Memory B cell (primary cell): ENCODE data around the gene EEF1E1.

Experiments
- ATAC-seq: fragments of 150-1000 bp; cut with Tn5 transposase; 2 replicates; pipeline ENCODE4 v1.10.0; 2021; ENCODE audit warnings: low read depth, mild to moderate bottlenecking, moderate library complexity
- DNase-seq, 2 donors: peaks; one replicate each; pipeline ENCODE4 v3.0.0; 2022; ENCODE audit warnings: low spot score in 2 of 2
- H3K27ac Mint-ChIP-seq: one replicate; pipeline ENCODE4 v1.8.0; 2022; ENCODE audit warnings: mild to moderate bottlenecking, moderate library complexity, mixed read lengths
- H3K27me3 Mint-ChIP-seq: one replicate; pipeline ENCODE4 v1.8.0; 2022; ENCODE audit warnings: mixed read lengths
- H3K36me3 Mint-ChIP-seq: one replicate; pipeline ENCODE4 v1.8.0; 2022; ENCODE audit warnings: mild to moderate bottlenecking, mixed read lengths
- H3K4me1 Mint-ChIP-seq: one replicate; pipeline ENCODE4 v1.8.0; 2022; ENCODE audit warnings: mixed read lengths
- H3K4me3 Mint-ChIP-seq: one replicate; pipeline ENCODE4 v1.8.0; 2022; ENCODE audit warnings: mild to moderate bottlenecking, moderate library complexity, mixed read lengths
- H3K9me3 Mint-ChIP-seq: one replicate; pipeline ENCODE4 v1.8.0; 2022; ENCODE audit warnings: mixed read lengths

EEF1E1 gene

DNA sequence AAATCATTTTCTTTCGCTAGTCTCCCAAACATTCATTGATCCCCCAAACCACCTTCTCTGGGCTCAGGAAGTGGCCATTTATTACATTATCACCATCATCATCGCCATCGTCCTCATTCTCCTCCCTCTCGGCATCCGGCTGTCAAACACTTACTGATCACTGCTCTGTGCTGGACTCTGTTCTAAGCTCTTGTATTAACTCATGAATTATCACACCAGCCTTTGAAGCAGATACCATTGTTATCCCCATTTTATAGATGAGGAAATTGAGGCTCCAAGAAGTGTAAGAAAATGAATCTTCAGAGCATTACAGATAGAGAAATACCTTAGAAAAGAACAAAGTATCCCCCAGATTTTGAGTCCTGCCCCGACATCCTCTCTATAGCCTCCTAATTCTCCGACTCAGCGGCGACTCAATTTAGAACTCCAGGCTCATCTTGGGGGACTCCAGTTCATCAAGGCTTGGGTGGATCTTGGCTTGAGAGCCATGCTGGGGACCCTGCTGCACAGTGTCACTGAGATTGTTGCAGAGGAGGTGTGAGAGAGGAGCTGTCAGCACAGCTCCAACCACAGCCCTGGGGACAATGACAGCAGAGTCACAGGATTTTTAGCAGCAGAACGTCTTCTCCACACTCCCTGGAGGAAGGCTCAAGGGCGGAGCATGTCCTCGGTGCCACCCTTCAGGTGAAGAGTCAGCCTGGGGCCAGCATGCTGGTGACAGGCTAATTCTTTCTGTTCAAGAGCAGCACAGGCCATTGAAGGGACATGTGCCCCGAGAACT lies 6.6 kb upstream of the EEF1E1 start:
- peaks cover 2% of the 10 kb centered on the region for H3K36me3 Mint-ChIP-seq
- DNase-seq (no peak), ATAC-seq (no peak)

DNA sequence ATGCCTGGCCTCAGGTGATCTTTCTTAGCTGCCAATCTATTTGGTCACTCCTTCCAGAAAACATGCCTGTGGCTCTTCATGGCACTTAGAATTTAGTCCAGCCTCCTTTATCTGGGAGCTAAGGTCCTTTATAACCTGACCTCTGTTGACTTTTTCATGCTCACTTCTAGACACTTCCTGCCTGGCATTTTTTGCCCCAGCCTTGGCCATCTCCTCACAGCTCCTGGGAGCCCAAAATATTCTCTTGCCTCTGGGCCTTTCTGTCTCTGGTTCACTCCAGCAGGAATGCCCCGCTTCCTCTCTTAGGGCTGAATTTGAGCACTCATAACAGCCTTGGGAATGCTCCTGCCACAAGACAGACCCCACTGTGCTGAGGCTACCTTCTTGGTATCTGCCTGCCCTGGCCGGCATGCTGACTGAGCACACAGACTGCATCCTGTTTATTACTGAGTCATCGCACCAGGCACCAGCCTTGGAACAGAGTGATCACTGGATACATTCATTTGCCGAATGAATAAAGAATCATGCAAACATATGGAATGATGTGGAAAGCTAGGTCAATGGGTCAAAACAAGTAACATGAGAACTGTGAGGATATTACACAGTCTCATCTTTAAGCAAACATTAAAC lies 5.8 kb upstream of the EEF1E1 start:
- ATAC-seq (no peak), DNase-seq (no peak)
- Mint-ChIP-seq H3K4me1 (no peaks in the 10 kb centered on the region), H3K9me3 (peaks cover 2% of the 10 kb centered on the region), H3K27ac (no peak overlapping the region), H3K36me3 (peaks cover 2% of the 10 kb centered on the region), H3K4me3 (no peak overlapping the region), H3K27me3 (peaks cover 23% of the 10 kb centered on the region)

More for the DNA sequence above, 6.6 kb upstream of the EEF1E1 start:
- H3K4me3 Mint-ChIP-seq = no peak overlapping the region
- H3K9me3 Mint-ChIP-seq = peaks cover 2% of the 10 kb centered on the region
- H3K27ac Mint-ChIP-seq = no peak overlapping the region
- no peaks in the 10 kb centered on the region for H3K4me1 Mint-ChIP-seq
- peaks cover 21% of the 10 kb centered on the region for H3K27me3 Mint-ChIP-seq

DNA sequence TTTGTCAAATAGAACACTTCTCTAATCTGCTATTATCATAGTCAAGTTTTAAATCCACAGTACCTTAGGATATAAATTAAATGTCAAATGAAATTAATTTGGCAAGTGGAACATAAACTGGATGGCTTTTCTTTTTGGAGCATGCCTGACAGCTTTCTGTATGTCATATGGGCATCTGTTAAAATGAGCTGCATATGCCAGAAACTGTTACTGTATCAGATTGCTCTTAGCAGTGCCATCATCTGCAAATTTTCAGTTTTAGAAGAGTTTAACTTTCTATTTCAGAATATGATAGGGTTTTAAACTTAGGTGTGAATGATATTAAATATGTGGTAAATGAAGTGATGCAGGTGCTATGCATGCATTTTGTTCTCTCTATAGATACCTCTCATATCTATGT lies 3.4 kb upstream of the EEF1E1 start:
- Mint-ChIP-seq H3K9me3 (peaks cover 2% of the 10 kb centered on the region), H3K4me1 (peaks cover 6% of the 10 kb centered on the region), H3K4me3 (no peak overlapping the region), H3K27me3 (peaks cover 21% of the 10 kb centered on the region), H3K27ac (no peak overlapping the region), H3K36me3 (peaks cover 2% of the 10 kb centered on the region)
- no peak for ATAC-seq
- DNase-seq = no peak

DNA sequence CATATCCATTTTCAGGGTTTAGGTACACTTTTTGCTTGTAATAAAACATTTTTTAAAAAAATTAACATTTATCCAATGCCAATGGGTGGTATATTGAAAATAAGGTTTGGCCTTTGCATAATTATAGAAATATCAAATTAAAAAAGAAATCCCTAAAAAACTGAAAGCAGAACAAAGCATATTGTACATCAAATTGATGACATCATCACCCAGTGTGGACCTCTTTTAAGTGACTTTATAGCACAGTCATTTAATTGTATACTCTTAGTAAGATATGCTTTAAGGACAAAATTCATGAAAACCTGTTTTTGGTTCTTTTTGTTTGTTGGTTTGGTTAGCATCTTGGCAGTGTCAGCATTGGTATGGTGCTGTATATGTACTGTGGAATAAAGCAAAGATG lies 1.4 kb upstream of the EEF1E1 start:
- Mint-ChIP-seq H3K4me1 (peaks cover 6% of the 10 kb centered on the region), H3K27ac (no peak overlapping the region)
- no peak for ATAC-seq

DNA sequence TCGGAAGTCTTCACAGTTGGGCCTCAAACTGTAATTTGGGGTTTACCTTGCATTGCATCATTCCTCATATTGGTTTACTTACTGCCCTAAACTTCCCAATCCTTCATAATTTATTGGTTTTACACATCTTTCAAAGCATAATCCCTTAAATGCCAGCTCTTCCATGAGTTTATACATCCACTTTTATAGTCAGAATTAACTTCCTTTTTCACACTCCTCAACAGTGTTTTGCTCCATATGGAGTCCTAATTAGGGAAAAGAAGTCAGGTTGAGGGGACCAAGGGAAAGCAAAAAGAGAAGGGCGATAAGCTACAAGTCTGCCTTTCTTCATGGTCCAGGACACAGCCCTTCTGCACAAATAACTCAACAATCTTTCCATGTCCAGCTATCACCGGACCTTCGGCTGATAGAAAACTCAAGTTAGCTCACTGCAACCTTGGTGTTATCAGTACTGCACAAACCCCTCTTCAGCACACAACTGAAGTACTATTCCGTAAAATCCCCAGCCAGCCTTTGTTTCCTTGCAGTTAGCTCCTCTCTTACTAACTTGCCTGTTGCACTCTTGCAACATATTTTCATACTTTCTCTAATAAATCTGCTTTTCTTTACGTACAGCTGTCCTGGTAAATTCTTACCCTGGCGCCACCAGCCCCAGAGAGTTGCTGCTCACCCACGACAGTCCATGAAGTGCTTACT lies 2.0 kb downstream of the EEF1E1 start:
- ATAC-seq (no peak), DNase-seq (no peak)
- no peak overlapping the region for H3K27ac Mint-ChIP-seq
- no peaks in the 10 kb centered on the region for H3K9me3 Mint-ChIP-seq
- H3K27me3 Mint-ChIP-seq = peaks cover 4% of the 10 kb centered on the region
- H3K4me3 Mint-ChIP-seq = no peak overlapping the region
- peaks cover 13% of the 10 kb centered on the region for H3K36me3 Mint-ChIP-seq
- H3K4me1 Mint-ChIP-seq = peaks cover 6% of the 10 kb centered on the region

More for the DNA sequence above, 1.4 kb upstream of the EEF1E1 start:
- Mint-ChIP-seq H3K36me3 (peaks cover 6% of the 10 kb centered on the region), H3K9me3 (peaks cover 2% of the 10 kb centered on the region), H3K27me3 (peaks cover 20% of the 10 kb centered on the region), H3K4me3 (no peak overlapping the region)
- DNase-seq = no peak

DNA sequence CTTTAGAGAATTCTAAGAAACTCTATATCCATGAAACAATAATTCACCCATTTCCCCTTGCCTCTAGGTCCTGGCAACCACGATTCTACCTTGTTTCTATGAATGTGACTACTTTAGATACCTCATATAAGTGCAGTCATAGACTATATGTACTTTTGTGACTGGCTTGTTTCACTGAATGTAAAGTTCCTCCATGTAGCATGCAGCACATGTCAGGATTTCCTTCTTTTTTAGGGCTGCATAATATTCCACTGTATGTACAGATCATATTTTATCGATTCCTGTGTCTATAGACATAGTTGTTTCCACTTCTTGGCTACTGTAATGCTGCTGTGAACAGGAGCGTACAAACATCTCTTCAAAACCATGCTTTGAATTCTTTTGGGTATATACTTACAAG lies 11.7 kb downstream of the EEF1E1 start:
- Mint-ChIP-seq H3K4me1 (no peaks in the 10 kb centered on the region), H3K27ac (no peak overlapping the region), H3K4me3 (no peak overlapping the region), H3K27me3 (no peaks in the 10 kb centered on the region), H3K36me3 (peaks cover 48% of the 10 kb centered on the region), H3K9me3 (peaks cover 2% of the 10 kb centered on the region)
- no peak for ATAC-seq
- DNase-seq = no peak

DNA sequence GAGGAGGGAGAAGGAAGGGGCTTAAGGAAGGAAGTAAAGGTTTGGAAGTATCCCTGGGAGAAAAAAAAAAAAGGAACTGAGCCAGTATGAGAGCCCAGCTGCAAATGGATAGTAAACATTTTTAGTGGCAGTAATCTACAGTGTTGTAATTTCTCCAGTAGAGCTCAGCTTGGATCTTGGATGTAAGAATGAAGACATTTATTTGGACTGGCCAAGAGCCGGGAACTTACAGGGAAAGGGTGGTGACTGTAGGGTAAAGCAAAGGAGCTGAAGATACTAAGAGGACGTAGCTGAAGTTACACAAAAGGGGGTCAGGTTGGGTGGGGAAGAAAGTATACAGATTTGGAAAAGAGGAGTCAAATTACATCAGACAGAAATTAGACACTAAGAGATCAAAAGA lies 13.5 kb downstream of the EEF1E1 start:
- H3K27ac Mint-ChIP-seq = no peak overlapping the region
- no peak overlapping the region for H3K4me3 Mint-ChIP-seq
- no peak for ATAC-seq
- peaks cover 2% of the 10 kb centered on the region for H3K9me3 Mint-ChIP-seq
- H3K27me3 Mint-ChIP-seq = no peaks in the 10 kb centered on the region
- DNase-seq = no peak
- peaks cover 43% of the 10 kb centered on the region for H3K36me3 Mint-ChIP-seq
- H3K4me1 Mint-ChIP-seq = no peaks in the 10 kb centered on the region

DNA sequence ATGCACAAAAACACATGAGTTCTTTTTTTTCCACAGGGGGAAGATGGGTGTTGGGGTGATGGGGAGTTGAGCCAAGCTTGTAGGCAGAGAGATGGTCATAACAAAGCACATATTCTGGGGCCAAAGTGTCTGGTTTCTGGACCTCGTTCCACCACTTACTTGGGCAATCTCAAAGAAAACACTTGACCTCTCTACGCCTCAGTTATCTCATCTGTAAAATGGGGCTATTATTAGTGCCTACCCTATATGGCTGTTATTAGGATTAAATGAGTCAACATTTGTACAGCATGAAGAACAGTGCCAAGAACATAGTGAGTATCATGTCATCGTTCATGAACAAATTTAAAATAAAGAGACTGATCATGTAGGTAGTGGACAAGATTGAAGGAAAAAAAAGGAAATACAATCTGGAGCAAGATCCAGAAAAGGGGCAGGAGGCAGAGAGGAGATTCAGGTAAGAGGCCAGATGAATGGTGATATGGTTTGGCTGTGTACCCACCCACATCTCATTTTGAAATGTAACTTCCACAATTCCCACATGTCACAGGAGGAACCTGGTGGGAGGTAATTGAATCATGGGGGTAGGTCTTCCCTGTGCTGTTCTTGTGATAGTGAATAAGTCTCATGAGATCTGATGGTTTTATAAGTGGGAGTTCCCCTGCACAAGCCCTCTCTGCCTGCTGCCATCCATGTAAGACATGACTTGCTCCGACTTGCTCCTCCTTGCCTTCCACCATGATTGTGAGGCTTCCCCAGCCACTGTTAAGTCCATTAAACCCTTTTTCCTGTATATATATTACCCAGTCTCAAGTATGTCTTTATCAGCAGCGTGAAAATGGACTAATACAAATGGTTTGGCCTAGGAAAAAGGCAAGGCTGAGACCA lies 14.2 kb downstream of the EEF1E1 start:
- Mint-ChIP-seq H3K27ac (no peak overlapping the region), H3K4me3 (no peak overlapping the region)

DNA sequence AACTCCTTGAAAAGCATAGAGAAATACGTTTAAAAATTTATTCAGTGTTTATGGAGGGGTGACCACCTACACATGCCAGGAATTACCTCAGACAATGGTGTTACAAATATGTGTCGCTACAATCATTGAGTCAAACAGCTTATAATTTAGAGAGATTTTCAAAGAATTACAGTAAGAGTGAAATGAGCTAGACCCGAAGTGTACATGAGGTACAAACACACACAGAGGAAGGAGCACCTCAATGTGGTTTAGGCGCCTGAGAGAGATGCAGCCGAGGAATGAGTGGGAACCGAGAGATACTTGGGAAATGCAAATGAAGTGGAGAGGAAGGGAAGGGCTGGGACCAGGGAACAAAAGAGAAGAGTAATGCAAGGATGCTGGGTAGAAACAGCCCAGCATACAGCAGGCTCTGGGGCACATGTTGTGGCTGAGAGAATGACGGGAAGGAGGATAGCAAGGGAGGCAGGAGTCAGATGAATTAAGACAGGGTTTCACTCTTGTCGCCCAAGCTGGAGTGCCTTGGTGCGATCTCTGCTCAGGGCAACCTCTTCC lies 15.5 kb downstream of the EEF1E1 start:
- no peaks in the 10 kb centered on the region for H3K27me3 Mint-ChIP-seq
- no peak overlapping the region for H3K27ac Mint-ChIP-seq
- peaks cover 2% of the 10 kb centered on the region for H3K9me3 Mint-ChIP-seq
- H3K36me3 Mint-ChIP-seq = peaks cover 45% of the 10 kb centered on the region
- H3K4me3 Mint-ChIP-seq = no peak overlapping the region
- DNase-seq (no peak), ATAC-seq (no peak)
- H3K4me1 Mint-ChIP-seq = no peaks in the 10 kb centered on the region

More for the DNA sequence above, 14.2 kb downstream of the EEF1E1 start:
- Mint-ChIP-seq H3K36me3 (peaks cover 47% of the 10 kb centered on the region), H3K9me3 (peaks cover 2% of the 10 kb centered on the region), H3K4me1 (no peaks in the 10 kb centered on the region), H3K27me3 (no peaks in the 10 kb centered on the region)
- no peak for DNase-seq
- ATAC-seq = no peak

DNA sequence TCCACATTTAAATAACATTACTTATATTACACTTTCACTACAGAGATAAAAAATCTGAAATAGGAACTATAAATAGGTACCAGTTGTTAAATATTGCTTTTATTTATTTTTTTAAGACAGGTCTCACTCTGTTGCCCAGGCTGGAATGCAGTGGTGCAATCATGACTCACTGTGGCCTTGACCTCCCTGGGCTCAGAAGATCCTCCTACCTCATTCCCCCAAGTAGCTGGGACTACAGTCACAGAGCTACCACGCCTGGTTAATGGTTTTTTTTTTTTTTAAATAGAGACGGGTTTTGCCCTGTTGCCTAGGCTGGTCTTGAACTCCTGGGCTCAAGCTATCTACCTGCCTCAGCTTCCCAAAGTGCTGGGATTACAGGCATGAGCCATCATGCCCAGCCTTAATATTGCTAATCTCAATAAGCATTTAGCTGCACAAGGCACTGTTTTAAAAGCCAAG lies 17.3 kb downstream of the EEF1E1 start:
- no peak for ATAC-seq
- DNase-seq = no peak

DNA sequence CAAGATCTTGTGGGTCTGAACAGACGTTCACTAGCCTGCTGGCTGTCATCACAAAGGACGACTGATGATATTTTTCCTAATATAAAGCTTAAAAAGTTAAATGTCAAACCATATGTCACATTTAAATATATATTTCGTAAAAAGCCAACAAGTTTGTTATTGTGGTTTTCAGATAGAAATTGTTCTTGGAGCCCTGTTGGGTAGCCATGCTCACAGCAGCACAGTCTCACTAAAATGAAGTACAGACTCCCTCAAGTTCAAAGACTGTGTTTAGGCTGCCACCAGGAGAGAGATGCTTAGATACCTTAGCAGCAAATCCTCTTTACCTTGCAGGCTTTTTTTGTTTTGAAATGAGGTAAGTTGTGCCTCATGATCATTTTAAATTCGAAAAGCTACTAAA lies 17.8 kb downstream of the EEF1E1 start:
- H3K36me3 Mint-ChIP-seq = peaks cover 37% of the 10 kb centered on the region
- H3K4me1 Mint-ChIP-seq = peaks cover 2% of the 10 kb centered on the region
- H3K27ac Mint-ChIP-seq = no peak overlapping the region
- H3K9me3 Mint-ChIP-seq = peaks cover 2% of the 10 kb centered on the region
- H3K27me3 Mint-ChIP-seq = no peaks in the 10 kb centered on the region
- DNase-seq = no peak
- no peak for ATAC-seq
- no peak overlapping the region for H3K4me3 Mint-ChIP-seq

More for the DNA sequence above, 17.3 kb downstream of the EEF1E1 start:
- H3K27me3 Mint-ChIP-seq = no peaks in the 10 kb centered on the region
- H3K4me3 Mint-ChIP-seq = no peak overlapping the region
- H3K36me3 Mint-ChIP-seq = peaks cover 39% of the 10 kb centered on the region
- H3K9me3 Mint-ChIP-seq = peaks cover 2% of the 10 kb centered on the region
- no peak overlapping the region for H3K27ac Mint-ChIP-seq
- peaks cover 2% of the 10 kb centered on the region for H3K4me1 Mint-ChIP-seq

DNA sequence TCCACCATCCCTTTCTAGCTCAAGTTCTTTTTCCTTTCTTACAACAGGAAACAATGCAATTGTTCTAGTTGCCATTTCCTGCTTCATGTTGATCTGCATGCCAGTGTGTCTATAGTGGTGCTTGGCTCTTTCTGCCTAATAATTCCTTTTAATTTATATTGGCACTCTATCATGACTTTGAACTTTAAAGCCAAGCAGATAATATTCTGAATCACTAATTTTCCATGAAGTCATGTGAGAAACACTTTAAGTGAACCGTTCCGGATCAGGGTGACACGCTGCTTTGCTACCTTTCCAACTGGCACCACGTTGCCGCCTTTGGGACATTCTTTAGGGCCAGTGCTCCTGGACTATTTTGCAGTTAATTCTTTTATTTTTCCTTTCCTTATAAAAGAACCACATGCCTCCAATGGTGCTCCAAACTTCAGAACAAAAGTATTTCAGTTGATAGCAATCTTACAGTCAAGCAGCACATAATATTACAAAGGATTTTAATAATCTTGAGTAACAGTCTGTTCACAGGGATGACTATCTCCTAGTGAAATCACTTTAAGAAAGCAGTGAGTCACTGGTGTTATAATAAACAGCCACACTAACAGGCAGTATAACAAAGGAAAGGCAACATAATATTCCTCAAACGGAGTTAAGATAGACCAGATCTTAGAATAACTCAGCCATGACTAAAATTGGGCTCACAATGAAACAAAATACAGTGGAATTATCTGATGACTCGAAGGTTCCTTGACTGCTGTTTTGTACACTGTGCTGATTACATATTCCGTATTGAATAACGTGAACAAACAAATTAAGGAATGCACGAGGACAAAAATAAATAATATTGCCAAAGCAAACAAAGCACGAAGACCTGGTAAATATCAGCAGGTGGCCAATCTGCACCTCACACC lies 19.1 kb downstream of the EEF1E1 start:
- Mint-ChIP-seq H3K4me3 (no peak overlapping the region), H3K36me3 (peaks cover 28% of the 10 kb centered on the region), H3K27me3 (no peaks in the 10 kb centered on the region), H3K4me1 (peaks cover 2% of the 10 kb centered on the region), H3K9me3 (no peaks in the 10 kb centered on the region), H3K27ac (no peak overlapping the region)
- no peak for DNase-seq
- no peak for ATAC-seq

DNA sequence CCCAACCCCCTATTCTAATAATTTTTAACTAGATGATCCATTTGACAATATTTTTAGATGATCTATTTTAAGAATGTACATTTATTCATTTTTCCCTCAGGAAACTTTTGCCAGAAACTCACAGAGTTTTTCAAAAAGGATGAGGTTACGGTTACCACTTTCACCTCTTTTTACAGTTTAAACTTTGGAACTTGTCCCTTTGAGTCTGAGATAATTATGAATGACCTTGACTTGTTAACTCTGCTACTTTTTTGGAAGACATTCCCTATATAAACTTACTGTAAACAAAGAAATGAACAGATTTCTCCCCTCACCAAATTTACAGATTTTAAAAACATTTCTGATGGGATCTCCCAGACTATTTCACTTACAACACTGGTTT lies 19.8 kb downstream of the EEF1E1 start:
- Mint-ChIP-seq H3K9me3 (no peaks in the 10 kb centered on the region), H3K27me3 (no peaks in the 10 kb centered on the region), H3K4me3 (no peak overlapping the region), H3K27ac (no peak overlapping the region), H3K4me1 (peaks cover 2% of the 10 kb centered on the region), H3K36me3 (peaks cover 24% of the 10 kb centered on the region)
- DNase-seq = no peak
- ATAC-seq = no peak
